GM21528 (cell line): ENCODE data around the gene CDH7.

Experiments used
- ATAC-seq: cut with Tn5 transposase; IDR thresholded peaks from one replicate; pipeline ENCODE4 v1.9.1; 2021; ENCODE audit warnings: mild to moderate bottlenecking, moderate library complexity; ENCODE audit not compliant: unreplicated experiment, low FRiP score

Gene CDH7

GRCh38 chr18:65762556-65762955 lies 11.7 kb downstream of the CDH7 start:
- ATAC-seq = no peak

GRCh38 chr18:65767406-65767805 lies 16.6 kb downstream of the CDH7 start:
- no peak for ATAC-seq

- no peak for ATAC-seq
Measured at GRCh38 chr18:65768120-65768778, 17.4 kb downstream of the CDH7 start.

GRCh38 chr18:65769652-65770051 lies 18.8 kb downstream of the CDH7 start:
- no peak for ATAC-seq

GRCh38 chr18:65786474-65786873 lies 35.7 kb downstream of the CDH7 start:
- no peak for ATAC-seq

- ATAC-seq = no peak
Measured at GRCh38 chr18:65788373-65788772, 37.6 kb downstream of the CDH7 start.

GRCh38 chr18:65790604-65791003 lies 39.8 kb downstream of the CDH7 start:
- no peak for ATAC-seq

- ATAC-seq = no peak
Measured at GRCh38 chr18:65791719-65792118, 40.9 kb downstream of the CDH7 start.

GRCh38 chr18:65792456-65793074 lies 41.8 kb downstream of the CDH7 start:
- ATAC-seq = no peak

GRCh38 chr18:65808759-65809158 lies 57.9 kb downstream of the CDH7 start:
- ATAC-seq = no peak

GRCh38 chr18:65811307-65811706 lies 60.5 kb downstream of the CDH7 start:
- ATAC-seq = no peak

- ATAC-seq = no peak
Measured at GRCh38 chr18:65815506-65815905, 64.7 kb downstream of the CDH7 start.

- ATAC-seq = no peak
Measured at GRCh38 chr18:65817178-65817577, 66.4 kb downstream of the CDH7 start.

GRCh38 chr18:65821911-65822310 lies 71.1 kb downstream of the CDH7 start:
- ATAC-seq = no peak

GRCh38 chr18:65822826-65823225 lies 72.0 kb downstream of the CDH7 start:
- no peak for ATAC-seq

- ATAC-seq = no peak
Measured at GRCh38 chr18:65827444-65827843, 76.6 kb downstream of the CDH7 start.

- no peak for ATAC-seq
Measured at GRCh38 chr18:65835881-65836280, 85.1 kb downstream of the CDH7 start.

GRCh38 chr18:65846107-65846506 lies 95.3 kb downstream of the CDH7 start:
- no peak for ATAC-seq

GRCh38 chr18:65852273-65852672 lies 101.5 kb downstream of the CDH7 start:
- ATAC-seq = no peak

- ATAC-seq = no peak
Measured at GRCh38 chr18:65859075-65859474, 108.3 kb downstream of the CDH7 start.

GRCh38 chr18:65869527-65869926 lies 118.7 kb downstream of the CDH7 start:
- no peak for ATAC-seq

GRCh38 chr18:65876310-65876709 lies 125.5 kb downstream of the CDH7 start:
- ATAC-seq = no peak
